ENCODE results near the gene DNLZ. TPM values are rescaled to one million over a fixed set of nuclear protein-coding genes. Genes with fewer than 3 reads are reported as not detected.

The DNLZ gene
- total RNA-seq, 1 donor from 2014 or later = 15.5 TPM

- Histone ChIP-seq H3K4me3 (no peak overlapping the region), H3K9me3 (no peaks in the 10 kb centered on the region), H3K27ac (peak overlapping the region; percentile 72), H3K36me3 (no peaks in the 10 kb centered on the region), H3K27me3 (no peaks in the 10 kb centered on the region), H3K4me1 (peaks cover 24% of the 10 kb centered on the region)
- DNase-seq (no peak), ATAC-seq (no peak)
- intact Hi-C loops (cut with DNase I) = no loop called here
- TF ChIP-seq CTCF (IDR thresholded peaks at IDR 0.05) = no peak
These were observed 18.8 kb downstream of the DNLZ start for GRCh38 chr9:136344544-136345280.

GRCh38 chr9:136343884-136344269 is 19.7 kb downstream of the DNLZ start:
- no peak for DNase-seq
- H3K27ac ChIP-seq = peak overlapping the region; percentile 30
- no peaks in the 10 kb centered on the region for H3K9me3 ChIP-seq
- TF ChIP-seq CTCF (IDR thresholded peaks at IDR 0.05) = no peak
- H3K4me3 ChIP-seq = no peak overlapping the region
- H3K27me3 ChIP-seq = no peaks in the 10 kb centered on the region
- no peak for ATAC-seq
- H3K4me1 ChIP-seq = peaks cover 24% of the 10 kb centered on the region
- H3K36me3 ChIP-seq = no peaks in the 10 kb centered on the region
- intact Hi-C loops (cut with DNase I) = no loop called here

GRCh38 chr9:136343121-136343883 is 20.2 kb downstream of the DNLZ start:
- H3K36me3 ChIP-seq = no peaks in the 10 kb centered on the region
- H3K4me3 ChIP-seq = no peak overlapping the region
- TF ChIP-seq CTCF (IDR thresholded peaks at IDR 0.05) = no peak
- H3K27ac ChIP-seq = peak overlapping the region; percentile 30
- DNase-seq (no peak), ATAC-seq (no peak)
- H3K27me3 ChIP-seq = no peaks in the 10 kb centered on the region
- intact Hi-C loops (cut with DNase I) = no loop called here
- peaks cover 24% of the 10 kb centered on the region for H3K4me1 ChIP-seq
- no peaks in the 10 kb centered on the region for H3K9me3 ChIP-seq

GRCh38 chr9:136342181-136343120 is 21.1 kb downstream of the DNLZ start:
- TF ChIP-seq CTCF (IDR thresholded peaks at IDR 0.05) = no peak
- peak; percentile 81 for ATAC-seq
- intact Hi-C loops (cut with DNase I) = no loop called here

GRCh38 chr9:136341769-136342168 is 21.8 kb downstream of the DNLZ start:
- Histone ChIP-seq H3K27me3 (no peaks in the 10 kb centered on the region), H3K36me3 (no peaks in the 10 kb centered on the region), H3K9me3 (no peaks in the 10 kb centered on the region), H3K4me3 (no peak overlapping the region), H3K27ac (no peak overlapping the region), H3K4me1 (peaks cover 24% of the 10 kb centered on the region)
- TF ChIP-seq CTCF (IDR thresholded peaks at IDR 0.05) = no peak
- no peak for DNase-seq
- intact Hi-C loops (cut with DNase I) = no loop called here
- no peak for ATAC-seq

More at GRCh38 chr9:136342181-136343120, 21.1 kb downstream of the DNLZ start:
- DNase-seq = peak; percentile 92
- Histone ChIP-seq H3K36me3 (no peaks in the 10 kb centered on the region), H3K4me1 (peaks cover 24% of the 10 kb centered on the region), H3K27me3 (no peaks in the 10 kb centered on the region), H3K27ac (peak overlapping the region; percentile 58), H3K4me3 (peak overlapping the region; percentile 39), H3K9me3 (no peaks in the 10 kb centered on the region)
